Activated naive CD4-positive, alpha-beta T cell treated with anti-CD3 and anti-CD28 coated beads, Interleukin-2, amount 50 U/mL, for 72 hours (primary cell): ENCODE data around the gene ACSS2. TPM values are rescaled to one million over a fixed set of nuclear protein-coding genes. Genes with fewer than 3 reads are reported as not detected.
A peak's percentile ranks its signal among the peaks of the same experiment; 100 is the strongest.

ENCODE experiments used
- ATAC-seq, 2 donors: fragments of 150-1000 bp; cut with Tn5 transposase; 2 replicates each; pipeline ENCODE4 v1.10.0; 2021; ENCODE audit warnings: mild to moderate bottlenecking in 2 of 2, moderate library complexity in 2 of 2
- DNase-seq, 2 donors: peaks; one replicate each; pipeline ENCODE4 v3.0.0; 2021 to 2022; ENCODE audit warnings: low spot score in 2 of 2
- H3K27ac Mint-ChIP-seq, 2 donors: one replicate each; pipeline ENCODE4 v1.8.0; 2022; ENCODE audit warnings: mild to moderate bottlenecking in 2 of 2, mixed read lengths in 2 of 2
- H3K36me3 Mint-ChIP-seq, 2 donors: one replicate each; pipeline ENCODE4 v1.8.0; 2022; ENCODE audit warnings: mixed read lengths in 2 of 2
- H3K9me3 Mint-ChIP-seq, 2 donors: one replicate each; pipeline ENCODE4 v1.8.0; 2022; ENCODE audit warnings: mixed read lengths in 2 of 2
- total RNA-seq, 2 donors: library from RNA; stranded (reverse); gene quantifications; one replicate each; pipeline ENCODE4 v1.2.3, GENCODE V29; 2022

The ACSS2 gene
- total RNA-seq: 10 to 100 TPM; 36.0 to 71.7 TPM

- Mint-ChIP-seq H3K9me3 (no peaks in the 10 kb centered on the region), H3K36me3 (peaks cover 0 to 14% of the 10 kb centered on the region in 2 donors), H3K27ac (peak within 1 kb of the TSS; percentile 87 to 93)
- peak in 1 of 2 donors; percentile 97 for DNase-seq
- peak in 1 of 2 donors; percentile 27 for ATAC-seq
Observed at GRCh38 chr20:34876406-34877282, at the start of gene ACSS2. TSS of gene ACSS2 (plus strand) at chr20:34876612. CDS start at chr20:34876646, 34 bp downstream.

- ATAC-seq: no peak
- Mint-ChIP-seq H3K9me3 (no peaks in the 10 kb centered on the region), H3K27ac (no peak overlapping the region), H3K36me3 (peaks cover 6 to 7% of the 10 kb centered on the region in 2 donors)
- no peak for DNase-seq
Observed at GRCh38 chr20:34829191-34829590, 47.2 kb upstream of the ACSS2 start.

GRCh38 chr20:34831936-34832335 lies 44.5 kb upstream of the ACSS2 start:
- no peak for DNase-seq
- Mint-ChIP-seq H3K9me3 (no peaks in the 10 kb centered on the region), H3K27ac (no peak overlapping the region), H3K36me3 (no peaks in the 10 kb centered on the region)
- ATAC-seq: no peak

- H3K36me3 Mint-ChIP-seq: no peaks in the 10 kb centered on the region
Observed at GRCh38 chr20:34834459-34834893, 41.9 kb upstream of the ACSS2 start.

GRCh38 chr20:34842143-34842542 lies 34.3 kb upstream of the ACSS2 start:
- DNase-seq: no peak
- no peaks in the 10 kb centered on the region for H3K36me3 Mint-ChIP-seq
- ATAC-seq: no peak
- no peaks in the 10 kb centered on the region for H3K9me3 Mint-ChIP-seq
- no peak overlapping the region for H3K27ac Mint-ChIP-seq

More at GRCh38 chr20:34834459-34834893, 41.9 kb upstream of the ACSS2 start:
- Mint-ChIP-seq H3K9me3 (no peaks in the 10 kb centered on the region), H3K27ac (no peak overlapping the region)
- DNase-seq (no peak), ATAC-seq (peak in 1 of 2 donors; percentile 30)

- H3K27ac Mint-ChIP-seq: no peak overlapping the region
- no peaks in the 10 kb centered on the region for H3K36me3 Mint-ChIP-seq
Observed at GRCh38 chr20:34843421-34843820, 33.0 kb upstream of the ACSS2 start.

GRCh38 chr20:34848597-34848996 lies 27.8 kb upstream of the ACSS2 start:
- Mint-ChIP-seq H3K36me3 (peaks cover 0 to 5% of the 10 kb centered on the region in 2 donors), H3K27ac (peak overlapping the region in 1 of 2 donors; percentile 62), H3K9me3 (no peaks in the 10 kb centered on the region)
- DNase-seq (no peak), ATAC-seq (no peak)

More at GRCh38 chr20:34843421-34843820, 33.0 kb upstream of the ACSS2 start:
- H3K9me3 Mint-ChIP-seq: no peaks in the 10 kb centered on the region
- ATAC-seq (no peak), DNase-seq (no peak)

- peak in 1 of 2 donors; percentile 42 for DNase-seq
- Mint-ChIP-seq H3K9me3 (no peaks in the 10 kb centered on the region), H3K36me3 (peaks cover 0 to 5% of the 10 kb centered on the region in 2 donors), H3K27ac (no peak overlapping the region)
- no peak for ATAC-seq
Observed at GRCh38 chr20:34849778-34850177, 26.6 kb upstream of the ACSS2 start.

GRCh38 chr20:34850969-34851368 lies 25.4 kb upstream of the ACSS2 start:
- Mint-ChIP-seq H3K9me3 (no peaks in the 10 kb centered on the region), H3K36me3 (peaks cover 0 to 5% of the 10 kb centered on the region in 2 donors), H3K27ac (no peak overlapping the region)
- DNase-seq (peak in 1 of 2 donors; percentile 34), ATAC-seq (no peak)

- no peak for DNase-seq
- no peaks in the 10 kb centered on the region for H3K9me3 Mint-ChIP-seq
- H3K27ac Mint-ChIP-seq: no peak overlapping the region
- ATAC-seq: no peak
- H3K36me3 Mint-ChIP-seq: peaks cover 0 to 5% of the 10 kb centered on the region in 2 donors
Observed at GRCh38 chr20:34852298-34852697, 24.1 kb upstream of the ACSS2 start.

- Mint-ChIP-seq H3K9me3 (no peaks in the 10 kb centered on the region), H3K27ac (no peak overlapping the region), H3K36me3 (no peaks in the 10 kb centered on the region)
- ATAC-seq: no peak
- no peak for DNase-seq
Observed at GRCh38 chr20:34859367-34859766, 17.0 kb upstream of the ACSS2 start.

GRCh38 chr20:34859826-34860545 lies 16.4 kb upstream of the ACSS2 start:
- DNase-seq (peak in 1 of 2 donors; percentile 46), ATAC-seq (no peak)
- no peak overlapping the region for H3K27ac Mint-ChIP-seq
- no peaks in the 10 kb centered on the region for H3K36me3 Mint-ChIP-seq
- no peaks in the 10 kb centered on the region for H3K9me3 Mint-ChIP-seq

- Mint-ChIP-seq H3K36me3 (no peaks in the 10 kb centered on the region), H3K27ac (peak overlapping the region in 1 of 2 donors; percentile 24), H3K9me3 (no peaks in the 10 kb centered on the region)
- no peak for DNase-seq
- no peak for ATAC-seq
Observed at GRCh38 chr20:34861386-34862084, 14.9 kb upstream of the ACSS2 start.

GRCh38 chr20:34862724-34863123 lies 13.7 kb upstream of the ACSS2 start:
- Mint-ChIP-seq H3K27ac (peak overlapping the region in 1 of 2 donors; percentile 37), H3K9me3 (no peaks in the 10 kb centered on the region), H3K36me3 (no peaks in the 10 kb centered on the region)
- no peak for DNase-seq
- ATAC-seq: no peak

GRCh38 chr20:34863421-34863965 lies 12.9 kb upstream of the ACSS2 start:
- no peaks in the 10 kb centered on the region for H3K9me3 Mint-ChIP-seq
- H3K27ac Mint-ChIP-seq: peak overlapping the region in 1 of 2 donors; percentile 37
- ATAC-seq (no peak), DNase-seq (no peak)
- no peaks in the 10 kb centered on the region for H3K36me3 Mint-ChIP-seq

- ATAC-seq (no peak), DNase-seq (no peak)
- H3K27ac Mint-ChIP-seq: peak overlapping the region; percentile 37 to 62
- no peaks in the 10 kb centered on the region for H3K9me3 Mint-ChIP-seq
- no peaks in the 10 kb centered on the region for H3K36me3 Mint-ChIP-seq
Observed at GRCh38 chr20:34864216-34864615, 12.2 kb upstream of the ACSS2 start.
